ENCODE data around the gene DDX1. TPM values are rescaled to one million over a fixed set of nuclear protein-coding genes. Genes with fewer than 3 reads are reported as not detected.

The DDX1 gene
- total and polyA plus RNA-seq, 2 donors (not counting 3 experiments of a cell fraction or from before 2014, with no cell fraction given) = 41.2 to 117 TPM

GRCh38 chr2:15653806-15654726, 62.4 kb downstream of the DDX1 start:
- POLR2A ChIA-PET = no interaction called here
- Histone ChIP-seq H3K36me3 (ENCODE audit: control insufficient read depth in 2 of 2, extremely low read depth in 1 of 2, insufficient read depth in 2 of 2, low read length in 2 of 2) (no peaks in the 10 kb centered on the region), H3K4me3 (replicated peaks in 1 of 3; ENCODE audit: insufficient read depth in 1 of 3, low read depth in 1 of 3, low read length in 3 of 3) (no peak overlapping the region), H2AFZ (ENCODE audit: low read depth, low read length) (no peak overlapping the region), H3K9ac (replicated peaks; ENCODE audit: extremely low read depth, insufficient read depth, low read length) (no peak overlapping the region), H3K4me2 (ENCODE audit: insufficient read depth, low read length) (no peak overlapping the region), H3K79me2 (ENCODE audit: control insufficient read depth, insufficient read depth, low read length) (no peaks in the 10 kb centered on the region), H3K27ac (ENCODE audit: insufficient read depth, low read depth, low read length) (no peak overlapping the region), H3K4me1 (ENCODE audit: control insufficient read depth, extremely low read depth, insufficient read depth, low read length) (peaks cover 10% of the 10 kb centered on the region), H3K9me3 (replicated peaks; ENCODE audit: control insufficient read depth, insufficient read depth, low read length) (no peaks in the 10 kb centered on the region), H3K27me3 (ENCODE audit: control insufficient read depth in 2 of 2, insufficient read depth in 2 of 2, low read length in 2 of 2) (peaks cover 0 to 4% of the 10 kb centered on the region in 2 experiments), H3K9me1 (replicated peaks; ENCODE audit: control insufficient read depth, extremely low read depth, insufficient read depth, low read length) (no peaks in the 10 kb centered on the region), H4K20me1 (replicated peaks; ENCODE audit: control insufficient read depth, extremely low read depth, insufficient read depth, low read length) (no peaks in the 10 kb centered on the region)
- dilution Hi-C loops (cut with MboI; ENCODE audit: extremely low pct_ligation_motif_present, low sequenced_read_pairs) (no loop called here), intact Hi-C loops (cut with micrococcal nuclease) (no loop called here)
- no peak for TF ChIP-seq MYC (IDR thresholded peaks at IDR 0.05; ENCODE audit: low read depth, low read length)
- TF ChIP-seq CTCF (IDR thresholded peaks at IDR 0.05; ENCODE audit: extremely low read depth in 1 of 2, insufficient read depth in 1 of 2, low read depth in 1 of 2, low read length in 2 of 2) = no peak
- TF ChIP-seq, protein P1, sequence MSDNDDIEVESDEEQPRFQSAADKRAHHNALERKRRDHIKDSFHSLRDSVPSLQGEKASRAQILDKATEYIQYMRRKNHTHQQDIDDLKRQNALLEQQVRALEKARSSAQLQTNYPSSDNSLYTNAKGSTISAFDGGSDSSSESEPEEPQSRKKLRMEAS (IDR thresholded peaks at IDR 0.05; ENCODE audit: insufficient read depth, insufficient read length) = no peak
- no peak for TF ChIP-seq GATA2 (IDR thresholded peaks at IDR 0.05; ENCODE audit: insufficient read depth, insufficient read length, low read depth, low read length)
- no peak for TF ChIP-seq POLR2AphosphoS5 (IDR thresholded peaks at IDR 0.05; ENCODE audit: insufficient read depth, low read depth, low read length)
- no peak for TF ChIP-seq POLR2A (IDR thresholded peaks at IDR 0.05; ENCODE audit: low read depth, low read length)
- no peak for TF ChIP-seq EZH2 (IDR thresholded peaks at IDR 0.05; ENCODE audit: borderline replicate concordance, low read depth, low read length, severe bottlenecking)
- TF ChIP-seq JUN (IDR thresholded peaks at IDR 0.05; ENCODE audit: borderline replicate concordance, insufficient read depth, insufficient read length, low read depth) = no peak
- TF ChIP-seq FOS (IDR thresholded peaks at IDR 0.05; ENCODE audit: borderline replicate concordance, insufficient read depth, low read length) = no peak
- FAIRE-seq (no peak), DNase-seq (ENCODE audit: low read depth, low spot score) (no peak)
- CTCF ChIA-PET = no interaction called here
- no TSS peak for BruUV-seq (replicated peaks)

All from endothelial cell of umbilical vein (primary cell).